Thyroid gland (tissue), 4 donors: ENCODE data around the gene SPSB4.

Experiments
- POLR2A ChIP-seq, 2 donors: fragments of 450-650 bp; IDR thresholded peaks; one replicate each; pipeline ENCODE4 v1.6.1; 2017; ENCODE audit warnings: antibody characterized with exemption in 2 of 2, mild to moderate bottlenecking in 2 of 2, moderate library complexity in 1 of 2
- TF ChIP-seq, protein P1 (sequence below), 6 experiments: fragments of 200-600 bp in 3 of 6; fragments of 450-650 bp in 3 of 6; sonication (generic) in 3 of 6; IDR thresholded peaks; one replicate each; pipeline ENCODE4 v1.5.1; 2016 to 2019; ENCODE audit warnings: antibody characterized with exemption in 6 of 6, mild to moderate bottlenecking in 2 of 6, inconsistent platforms in 1 of 6, moderate library complexity in 1 of 6

DNA sequence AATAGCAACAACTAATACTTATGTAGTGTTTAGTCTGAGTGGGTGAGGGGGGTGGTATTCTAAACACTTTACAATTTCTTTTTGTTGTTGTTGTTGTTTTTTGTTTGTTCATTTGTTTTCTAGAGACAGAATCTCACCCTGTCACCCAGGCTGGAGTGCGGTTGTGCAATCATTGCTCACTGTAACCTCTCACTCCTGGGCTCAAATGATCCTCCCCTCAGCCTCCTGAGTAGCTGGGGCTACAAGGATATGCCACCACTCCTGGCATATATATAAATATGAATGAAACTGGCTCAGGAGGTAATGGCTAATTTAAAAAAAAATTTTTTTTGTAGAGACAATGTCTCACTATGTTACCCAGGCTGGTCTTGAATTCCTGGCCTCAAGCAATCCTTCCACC is 19.1 kb downstream of the SPSB4 start:
- TF ChIP-seq, protein P1, sequence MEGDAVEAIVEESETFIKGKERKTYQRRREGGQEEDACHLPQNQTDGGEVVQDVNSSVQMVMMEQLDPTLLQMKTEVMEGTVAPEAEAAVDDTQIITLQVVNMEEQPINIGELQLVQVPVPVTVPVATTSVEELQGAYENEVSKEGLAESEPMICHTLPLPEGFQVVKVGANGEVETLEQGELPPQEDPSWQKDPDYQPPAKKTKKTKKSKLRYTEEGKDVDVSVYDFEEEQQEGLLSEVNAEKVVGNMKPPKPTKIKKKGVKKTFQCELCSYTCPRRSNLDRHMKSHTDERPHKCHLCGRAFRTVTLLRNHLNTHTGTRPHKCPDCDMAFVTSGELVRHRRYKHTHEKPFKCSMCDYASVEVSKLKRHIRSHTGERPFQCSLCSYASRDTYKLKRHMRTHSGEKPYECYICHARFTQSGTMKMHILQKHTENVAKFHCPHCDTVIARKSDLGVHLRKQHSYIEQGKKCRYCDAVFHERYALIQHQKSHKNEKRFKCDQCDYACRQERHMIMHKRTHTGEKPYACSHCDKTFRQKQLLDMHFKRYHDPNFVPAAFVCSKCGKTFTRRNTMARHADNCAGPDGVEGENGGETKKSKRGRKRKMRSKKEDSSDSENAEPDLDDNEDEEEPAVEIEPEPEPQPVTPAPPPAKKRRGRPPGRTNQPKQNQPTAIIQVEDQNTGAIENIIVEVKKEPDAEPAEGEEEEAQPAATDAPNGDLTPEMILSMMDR (IDR thresholded peaks at IDR 0.05): no peak
- TF ChIP-seq POLR2A (IDR thresholded peaks at IDR 0.05): no peak
